WERI-Rb-1 (cell line): ENCODE data around the gene TUFM.

Experiments
- DNase-seq: peaks from one replicate; pipeline ENCODE4 v3.0.0-alpha.2; 2020
- H3K27ac ChIP-seq: fragments of 250-450 bp; sonication (Bioruptor Pico); 2 replicates; pipeline ENCODE4 v1.5.1; 2020; ENCODE audit warnings: mild to moderate bottlenecking, moderate library complexity
- H3K27me3 ChIP-seq: fragments of 250-450 bp; sonication (Bioruptor Pico); 2 replicates; pipeline ENCODE4 v1.5.1; 2021; ENCODE audit warnings: mild to moderate bottlenecking, low read depth, moderate library complexity; ENCODE audit not compliant: insufficient read depth, severe bottlenecking
- H3K36me3 ChIP-seq: fragments of 250-450 bp; sonication (Bioruptor Pico); 2 replicates; pipeline ENCODE4 v1.5.1; 2020; ENCODE audit warnings: mild to moderate bottlenecking, moderate library complexity
- H3K4me3 ChIP-seq: 2 replicates; pipeline ENCODE4 v1.5.1; 2011; ENCODE audit warnings: low read depth, mild to moderate bottlenecking, control low read depth, low read length
- H3K9me3 ChIP-seq: fragments of 250-450 bp; sonication (Bioruptor Pico); 2 replicates; pipeline ENCODE4 v1.5.1; 2021; ENCODE audit warnings: mild to moderate bottlenecking, moderate library complexity; ENCODE audit not compliant: severe bottlenecking
- CTCF ChIP-seq: IDR thresholded peaks from 2 replicates; pipeline ENCODE4 v1.5.1; 2011; ENCODE audit warnings: low read depth, mild to moderate bottlenecking, control low read depth, inconsistent platforms, low read length

The TUFM gene

GRCh38 chr16:28837672-28838557 lies 8.2 kb downstream of the TUFM start:
- no peaks in the 10 kb centered on the region for H3K9me3 ChIP-seq
- no peak for DNase-seq
- H3K27ac ChIP-seq, result no peak overlapping the region
- H3K27me3 ChIP-seq, result no peaks in the 10 kb centered on the region
- no peak for TF ChIP-seq CTCF
- no peak overlapping the region for H3K4me3 ChIP-seq
- peaks cover 74% of the 10 kb centered on the region for H3K36me3 ChIP-seq

GRCh38 chr16:28836761-28837064 lies 9.4 kb downstream of the TUFM start:
- no peak for DNase-seq
- no peak overlapping the region for H3K4me3 ChIP-seq
- no peak for TF ChIP-seq CTCF
- no peaks in the 10 kb centered on the region for H3K9me3 ChIP-seq
- no peaks in the 10 kb centered on the region for H3K27me3 ChIP-seq
- peaks cover 76% of the 10 kb centered on the region for H3K36me3 ChIP-seq
- H3K27ac ChIP-seq, result no peak overlapping the region

- DNase-seq, result no peak
- H3K27me3 ChIP-seq, result no peaks in the 10 kb centered on the region
Observed at GRCh38 chr16:28835864-28836760, 10.0 kb downstream of the TUFM start.

GRCh38 chr16:28834873-28835863 lies 11.0 kb downstream of the TUFM start:
- H3K36me3 ChIP-seq, result peaks cover 87% of the 10 kb centered on the region
- H3K27me3 ChIP-seq, result no peaks in the 10 kb centered on the region
- no peak for DNase-seq
- H3K27ac ChIP-seq, result no peak overlapping the region
- no peak for TF ChIP-seq CTCF
- H3K4me3 ChIP-seq, result no peak overlapping the region
- H3K9me3 ChIP-seq, result no peaks in the 10 kb centered on the region

More at GRCh38 chr16:28835864-28836760, 10.0 kb downstream of the TUFM start:
- H3K9me3 ChIP-seq, result no peaks in the 10 kb centered on the region
- TF ChIP-seq CTCF, result no peak
- no peak overlapping the region for H3K4me3 ChIP-seq
- H3K36me3 ChIP-seq, result peaks cover 79% of the 10 kb centered on the region
- no peak overlapping the region for H3K27ac ChIP-seq

- no peak overlapping the region for H3K4me3 ChIP-seq
- H3K9me3 ChIP-seq, result no peaks in the 10 kb centered on the region
- no peak for TF ChIP-seq CTCF
- no peak for DNase-seq
- H3K36me3 ChIP-seq, result peaks cover 95% of the 10 kb centered on the region
- H3K27me3 ChIP-seq, result no peaks in the 10 kb centered on the region
- no peak overlapping the region for H3K27ac ChIP-seq
Observed at GRCh38 chr16:28834349-28834748, 11.8 kb downstream of the TUFM start.
